ENCODE data around the gene LEMD3.

The LEMD3 gene

GRCh38 chr12:65169320-65170208 is at the start of gene LEMD3 (continued):
- TF ChIP-seq KLF7 (tag by site-specific recombination; IDR thresholded peaks at IDR 0.05; ENCODE audit: borderline replicate concordance), result 0 out of 2 replicates have a peak, but pooled peaks have one; percentile 34
- TF ChIP-seq SALL2 (tag by site-specific recombination; IDR thresholded peaks at IDR 0.05; ENCODE audit: borderline replicate concordance), result no peak
- no peak for TF ChIP-seq ZNF23 (tag by site-specific recombination; IDR thresholded peaks at IDR 0.05; ENCODE audit: borderline replicate concordance)
- no peak for TF ChIP-seq ZBTB44 (tag by site-specific recombination; IDR thresholded peaks at IDR 0.05)
- TF ChIP-seq ZNF350 (tag by site-specific recombination; IDR thresholded peaks at IDR 0.05), result no peak
- TF ChIP-seq ZNF518A (tag by site-specific recombination; conservative IDR thresholded peaks at IDR 0.05; ENCODE audit: low read depth), result peak; percentile 57
- TF ChIP-seq SCRT1 (tag by site-specific recombination; IDR thresholded peaks at IDR 0.05; ENCODE audit: borderline replicate concordance), result no peak
- no peak for TF ChIP-seq ZNF626 (tag by site-specific recombination; IDR thresholded peaks at IDR 0.05)
- TF ChIP-seq ZIC2 (tag by site-specific recombination; IDR thresholded peaks at IDR 0.05), result peak; percentile 39
- no peak for TF ChIP-seq ZNF19 (tag by site-specific recombination; IDR thresholded peaks at IDR 0.05; ENCODE audit: low read depth)
- no peak for TF ChIP-seq AEBP2 (tag by site-specific recombination; IDR thresholded peaks at IDR 0.05; ENCODE audit: borderline replicate concordance)
- TF ChIP-seq ZNF132 (tag by site-specific recombination; IDR thresholded peaks at IDR 0.05; ENCODE audit: borderline replicate concordance), result no peak
- TF ChIP-seq ZNF660 (tag by site-specific recombination; IDR thresholded peaks at IDR 0.05), result no peak; the same call in 1 of the 2 replicates
- no peak for TF ChIP-seq BCL6B (tag by site-specific recombination; IDR thresholded peaks at IDR 0.05)
- TF ChIP-seq ZBTB11 (tag by site-specific recombination; conservative IDR thresholded peaks at IDR 0.05; ENCODE audit: low read depth), result peak; percentile 65
- no peak for TF ChIP-seq ZSCAN23 (tag by site-specific recombination; IDR thresholded peaks at IDR 0.05)
- TF ChIP-seq ZNF777 (tag by site-specific recombination; IDR thresholded peaks at IDR 0.05; ENCODE audit: borderline replicate concordance), result no peak
- 0 out of 2 replicates have a peak, but pooled peaks have one; percentile 14 for TF ChIP-seq ZNF623 (tag by site-specific recombination; IDR thresholded peaks at IDR 0.05)
- no peak; the same call in 1 of the 2 replicates for TF ChIP-seq ZNF792 (tag by site-specific recombination; IDR thresholded peaks at IDR 0.05)
- TF ChIP-seq ZNF24 (tag by site-specific recombination; IDR thresholded peaks at IDR 0.05), result peak; percentile 78; the same call in 1 of the 2 replicates
- no peak for TF ChIP-seq ZSCAN4 (tag by site-specific recombination; IDR thresholded peaks at IDR 0.05)
- no peak for TF ChIP-seq ZNF155 (tag by site-specific recombination; IDR thresholded peaks at IDR 0.05)
- no peak for TF ChIP-seq ZNF121 (tag by site-specific recombination; IDR thresholded peaks at IDR 0.05)

Measured in HEK293 (cell line).